ENCODE data around the gene CDC14B. TPM values are rescaled to one million over a fixed set of nuclear protein-coding genes. Genes with fewer than 3 reads are reported as not detected.
A peak's percentile ranks its signal among the peaks of the same experiment; 100 is the strongest.

The CDC14B gene
- total and polyA plus RNA-seq, 2 of the 4 experiments (the other 2 are of a cell fraction) = 9.7 to 26.3 TPM

- no peak overlapping the region for H3K23ac ChIP-seq (ENCODE audit: low read depth, low read length)
- H2AFZ ChIP-seq (replicated peaks; ENCODE audit: low read length, poor library complexity) = no peak overlapping the region
- no peak overlapping the region for H3K4me3 ChIP-seq (ENCODE audit: insufficient read depth, low read depth, low read length)
- ATAC-seq (ENCODE audit: low read depth) = no peak; the same call in 1 of the 2 replicates
- BruUV-seq (replicated peaks) = no TSS peak
- H2BK120ac ChIP-seq (ENCODE audit: low read depth, low read length) = no peak overlapping the region
- peak overlapping the region; percentile 62; the same call in 1 of the 2 replicates for H4K91ac ChIP-seq (ENCODE audit: insufficient read depth, low read depth, low read length)
- no peaks in the 10 kb centered on the region for H4K20me1 ChIP-seq (ENCODE audit: insufficient read depth, low read length)
- H2BK20ac ChIP-seq (ENCODE audit: low read depth, low read length) = no peak overlapping the region
- no peak for DNase-seq
- peak overlapping the region; percentile 28; the same call in 1 of the 2 replicates for H2AK5ac ChIP-seq (ENCODE audit: low read depth, low read length)
- no peaks in the 10 kb centered on the region for H3K27me3 ChIP-seq (ENCODE audit: control insufficient read depth, insufficient read depth, low read length)
- peak overlapping the region; percentile 40; the same call in 1 of the 2 replicates for H4K5ac ChIP-seq (ENCODE audit: low read depth, low read length)
- H2BK15ac ChIP-seq (ENCODE audit: low read depth, low read length) = 0 out of 3 replicates have a peak overlapping the region, but pooled peaks have one; percentile 87
- WGBS, 2 experiments (ENCODE audit: extremely low coverage in 2 of 2, insufficient read length in 1 of 2) = 88% methylated on average over 10 of the region's 19 CpGs; no CpG with 5 or more reads in 1 of the 2 experiments
- no peak for TF ChIP-seq RCOR1 (IDR thresholded peaks at IDR 0.05; ENCODE audit: insufficient replicate concordance, low read length)
- no peak for TF ChIP-seq FOS (IDR thresholded peaks at IDR 0.05; ENCODE audit: low read depth, low read length)
- TF ChIP-seq CEBPB (IDR thresholded peaks at IDR 0.05; ENCODE audit: low read depth, low read length) = no peak
- TF ChIP-seq USF2 (IDR thresholded peaks at IDR 0.05; ENCODE audit: low read depth, low read length) = no peak
- no peak for TF ChIP-seq BHLHE40 (IDR thresholded peaks at IDR 0.05; ENCODE audit: low read depth, low read length)
- no peak for TF ChIP-seq MAZ (IDR thresholded peaks at IDR 0.05; ENCODE audit: borderline replicate concordance, low read depth, low read length)
- TF ChIP-seq RFX5 (IDR thresholded peaks at IDR 0.05; ENCODE audit: low read depth, low read length) = no peak
- no peak for TF ChIP-seq CTCF (conservative IDR thresholded peaks at IDR 0.05; ENCODE audit: low read depth, low read length)
- no peak for TF ChIP-seq MXI1 (IDR thresholded peaks at IDR 0.05; ENCODE audit: borderline replicate concordance, low read depth, low read length)
- TF ChIP-seq RAD21 (IDR thresholded peaks at IDR 0.05; ENCODE audit: low read length) = no peak
- dilution Hi-C loops (cut with HindIII; ENCODE audit: low sequenced_read_pairs, unreplicated experiment) = no loop called here
- ChIA-PET CTCF (no interaction called here), POLR2A (ENCODE audit: unreplicated experiment) (no interaction called here)
- in situ Hi-C loops (cut with MboI; ENCODE audit: low sequenced_read_pairs) = no loop called here
- H3K9me3 ChIP-seq (ENCODE audit: control insufficient read depth, insufficient read depth, low read length) = no peaks in the 10 kb centered on the region
- H3K27ac ChIP-seq (ENCODE audit: insufficient read depth, low read length) = no peak overlapping the region
- no peak overlapping the region for H2AK9ac ChIP-seq (replicated peaks; ENCODE audit: low read depth, low read length, poor library complexity)
- H3K9ac ChIP-seq (ENCODE audit: low read depth, low read length) = no peak overlapping the region
- H3K56ac ChIP-seq (ENCODE audit: extremely low read depth, insufficient read depth, low read length) = no peak overlapping the region
- no peak overlapping the region for H3K14ac ChIP-seq (replicated peaks; ENCODE audit: low read depth, low read length)
- H3K4me1 ChIP-seq (ENCODE audit: control insufficient read depth, insufficient read depth, low read length) = no peaks in the 10 kb centered on the region
- H3K79me1 ChIP-seq (ENCODE audit: low read depth in 1 of 2, low read length in 2 of 2) = no peaks in the 10 kb centered on the region
- intact Hi-C loops (cut with micrococcal nuclease) = no loop called here
- peak overlapping the region; percentile 15 for H2BK5ac ChIP-seq (ENCODE audit: low read depth, low read length, poor library complexity, severe bottlenecking)
- no peak overlapping the region; the same call in 1 of the 2 replicates for H3K4ac ChIP-seq (ENCODE audit: low read depth, low read length)
- peaks cover 2% of the 10 kb centered on the region; the same call in 1 of the 2 replicates for H3K9me1 ChIP-seq (ENCODE audit: insufficient read depth, low read length)
- no peak overlapping the region for H4K8ac ChIP-seq (ENCODE audit: low read depth in 2 of 2, low read length in 2 of 2)
- no peak overlapping the region for H3K4me2 ChIP-seq (ENCODE audit: low read depth, low read length)
- peaks cover 4% of the 10 kb centered on the region; the same call in 1 of the 2 replicates for H3K36me3 ChIP-seq (ENCODE audit: control insufficient read depth, insufficient read depth, low read length)
- H3K18ac ChIP-seq (ENCODE audit: low read depth, low read length) = no peak overlapping the region
Observed at GRCh38 chr9:96638606-96639364, 19.1 kb upstream of the CDC14B start.

Data from IMR-90 (cell line).